WI38 (cell line): Measurements from ENCODE around the gene SLC12A6.

ENCODE experiments used
- H3K4me3 ChIP-seq: 2 replicates; pipeline ENCODE4 v1.5.1; 2011; ENCODE audit warnings: low read depth, mild to moderate bottlenecking, control low read depth, low read length
- TF ChIP-seq, protein P1 (sequence below): IDR thresholded peaks from 2 replicates; pipeline ENCODE4 v1.5.1; 2012; ENCODE audit warnings: low read depth, mild to moderate bottlenecking, control low read depth, low read length

Gene SLC12A6

DNA sequence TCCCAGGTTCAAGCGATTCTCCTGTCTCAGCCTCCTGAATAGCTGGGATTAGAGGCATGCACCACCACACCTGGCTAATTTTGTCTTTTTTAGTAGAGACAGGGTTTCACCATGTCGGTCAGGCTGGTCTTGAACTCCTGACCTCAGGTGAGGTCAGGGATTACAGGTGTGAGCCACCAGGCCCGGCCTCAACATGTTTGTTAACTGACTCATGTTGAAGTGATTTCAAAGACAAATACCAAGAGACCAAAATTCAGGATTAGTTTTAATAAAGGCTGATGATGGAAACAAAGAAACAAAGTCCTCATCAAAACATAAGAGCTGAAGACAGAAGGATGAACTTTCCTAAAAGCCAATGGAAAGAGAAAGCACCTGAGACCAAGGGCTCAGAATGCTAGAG is 36.5 kb downstream of the SLC12A6 start:
- no peak overlapping the region for H3K4me3 ChIP-seq
- TF ChIP-seq, protein P1, sequence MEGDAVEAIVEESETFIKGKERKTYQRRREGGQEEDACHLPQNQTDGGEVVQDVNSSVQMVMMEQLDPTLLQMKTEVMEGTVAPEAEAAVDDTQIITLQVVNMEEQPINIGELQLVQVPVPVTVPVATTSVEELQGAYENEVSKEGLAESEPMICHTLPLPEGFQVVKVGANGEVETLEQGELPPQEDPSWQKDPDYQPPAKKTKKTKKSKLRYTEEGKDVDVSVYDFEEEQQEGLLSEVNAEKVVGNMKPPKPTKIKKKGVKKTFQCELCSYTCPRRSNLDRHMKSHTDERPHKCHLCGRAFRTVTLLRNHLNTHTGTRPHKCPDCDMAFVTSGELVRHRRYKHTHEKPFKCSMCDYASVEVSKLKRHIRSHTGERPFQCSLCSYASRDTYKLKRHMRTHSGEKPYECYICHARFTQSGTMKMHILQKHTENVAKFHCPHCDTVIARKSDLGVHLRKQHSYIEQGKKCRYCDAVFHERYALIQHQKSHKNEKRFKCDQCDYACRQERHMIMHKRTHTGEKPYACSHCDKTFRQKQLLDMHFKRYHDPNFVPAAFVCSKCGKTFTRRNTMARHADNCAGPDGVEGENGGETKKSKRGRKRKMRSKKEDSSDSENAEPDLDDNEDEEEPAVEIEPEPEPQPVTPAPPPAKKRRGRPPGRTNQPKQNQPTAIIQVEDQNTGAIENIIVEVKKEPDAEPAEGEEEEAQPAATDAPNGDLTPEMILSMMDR = no peak

DNA sequence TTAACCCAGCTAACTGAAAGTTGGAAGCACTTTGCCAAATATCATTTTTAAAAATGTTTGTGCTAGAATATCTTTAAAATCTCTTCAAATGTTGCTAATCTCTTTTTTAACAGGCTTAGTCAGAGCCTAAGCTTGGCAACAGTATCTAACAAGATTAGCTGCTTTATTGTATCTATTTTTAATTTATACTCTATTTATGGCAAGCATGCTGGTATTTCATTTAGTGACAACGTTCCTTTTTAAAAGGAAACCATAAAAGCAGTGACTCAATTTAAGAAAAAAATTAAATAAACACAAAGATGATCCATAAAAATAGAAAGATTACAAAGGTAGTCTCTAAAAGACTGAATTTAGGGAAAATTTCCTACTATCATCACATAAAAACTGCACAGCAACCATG is 40.5 kb downstream of the SLC12A6 start:
- TF ChIP-seq, protein P1 = no peak
- H3K4me3 ChIP-seq = no peak overlapping the region

DNA sequence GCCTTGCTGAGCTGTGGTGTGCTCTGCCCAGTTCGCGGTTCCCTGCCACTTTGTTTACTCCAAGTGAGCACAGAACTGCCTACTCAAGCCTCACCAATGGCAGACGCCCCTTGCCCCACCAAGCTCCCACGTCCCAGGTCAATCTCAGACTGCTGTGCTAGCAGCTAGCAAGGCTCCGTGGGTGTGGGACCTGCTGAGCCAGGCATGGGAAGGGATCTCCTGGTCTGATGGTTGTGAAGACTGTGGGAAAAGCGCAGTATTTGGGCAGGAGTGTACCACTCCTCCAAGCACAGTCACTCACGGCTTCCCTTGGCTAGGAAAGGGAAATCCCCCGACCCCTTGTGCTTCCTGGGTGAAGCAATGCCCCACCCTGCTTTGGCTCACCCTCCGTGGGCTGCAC is 45.0 kb downstream of the SLC12A6 start:
- no peak overlapping the region for H3K4me3 ChIP-seq
- TF ChIP-seq, protein P1 = no peak

DNA sequence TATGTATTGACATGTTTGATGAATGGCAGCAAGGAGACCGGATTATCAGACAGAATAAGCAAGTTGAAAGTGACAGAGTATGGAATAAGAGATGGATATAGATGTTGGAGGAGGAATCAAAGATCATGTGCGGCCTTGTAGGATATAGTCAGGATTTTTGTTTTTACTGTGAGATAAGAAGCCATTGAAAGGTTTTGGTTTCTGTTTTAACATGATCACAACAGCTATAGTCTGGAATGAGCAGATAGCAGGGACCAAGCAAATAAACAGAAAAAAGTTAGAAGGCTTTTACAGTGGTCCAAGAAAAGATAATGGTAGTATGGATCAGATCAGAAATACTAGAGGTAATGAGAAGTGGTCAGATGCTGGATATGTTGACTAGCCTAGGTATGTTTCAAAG is 52.6 kb downstream of the SLC12A6 start:
- no peak overlapping the region for H3K4me3 ChIP-seq
- TF ChIP-seq, protein P1 = no peak

DNA sequence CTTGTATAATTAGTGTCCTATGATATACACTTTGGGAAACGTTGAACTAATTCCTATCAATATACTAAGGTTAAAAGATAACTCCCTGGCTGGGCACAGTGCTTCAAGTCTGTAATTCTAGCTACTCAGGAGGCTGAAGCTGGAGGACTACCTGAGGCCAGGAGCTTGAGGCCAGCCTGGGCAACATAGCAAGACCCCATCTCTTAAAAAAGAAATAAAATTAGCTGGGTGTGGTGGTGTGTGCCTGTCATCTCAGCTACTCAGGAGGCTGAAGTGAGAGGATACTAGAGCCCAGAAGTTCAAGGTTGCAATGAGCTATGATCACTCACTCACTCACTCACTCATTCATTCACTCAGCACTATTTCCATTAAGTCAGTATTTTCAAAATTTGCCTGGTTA is 55.2 kb downstream of the SLC12A6 start:
- no peak overlapping the region for H3K4me3 ChIP-seq
- TF ChIP-seq, protein P1 = no peak

DNA sequence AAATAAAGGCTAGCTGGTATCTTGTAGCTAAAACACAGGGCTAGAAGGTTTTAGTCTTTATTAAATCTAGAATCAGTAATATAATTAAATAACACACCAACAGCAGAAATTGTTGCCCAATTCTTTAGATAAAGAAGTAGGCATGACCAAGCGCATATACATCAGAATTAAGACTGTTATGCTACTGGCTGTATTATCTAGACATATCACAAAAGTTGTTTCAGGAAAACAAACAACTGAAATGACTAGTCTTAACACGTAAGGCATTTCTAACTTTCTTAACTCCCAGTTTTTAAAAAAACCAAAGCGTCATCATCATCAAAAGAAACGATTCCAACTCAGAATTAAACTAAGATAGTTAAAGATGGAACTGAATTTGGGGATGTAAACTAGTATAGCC is 57.4 kb downstream of the SLC12A6 start:
- H3K4me3 ChIP-seq = no peak overlapping the region
- TF ChIP-seq, protein P1 = no peak

DNA sequence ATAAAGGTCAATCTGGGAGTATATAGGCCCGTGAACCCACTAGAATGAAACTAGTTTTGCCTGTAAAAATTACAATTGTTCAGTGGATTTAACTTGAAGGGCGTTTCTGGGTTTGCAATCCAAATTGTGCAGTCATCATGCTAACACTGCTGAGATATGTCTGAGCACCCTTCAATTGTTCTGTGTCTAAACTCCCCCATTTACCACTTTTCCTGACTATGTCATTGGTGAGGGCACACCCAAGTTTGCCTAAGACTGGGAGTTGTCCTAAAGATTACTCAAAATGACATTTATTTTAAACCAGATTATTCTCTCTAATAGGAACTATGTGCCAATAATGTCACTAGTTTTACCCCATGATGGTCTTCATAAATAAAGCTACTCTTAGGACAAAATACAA is 58.2 kb downstream of the SLC12A6 start:
- TF ChIP-seq, protein P1 = no peak
- no peak overlapping the region for H3K4me3 ChIP-seq
